AG10803 (cell line): ENCODE results near the gene ASB8.

Experiments used
- DNase-seq: peaks from one replicate; pipeline ENCODE4 v3.0.0; 2010; ENCODE audit warnings: low read depth
- H3K4me3 ChIP-seq: 2 replicates; pipeline ENCODE4 v1.5.1; 2011; ENCODE audit warnings: mild to moderate bottlenecking, low read length, control low read depth
- CTCF ChIP-seq: conservative IDR thresholded peaks from 2 replicates; pipeline ENCODE4 v1.5.1; 2011; ENCODE audit warnings: mild to moderate bottlenecking, low read length, control low read depth, inconsistent platforms

Gene ASB8

DNA sequence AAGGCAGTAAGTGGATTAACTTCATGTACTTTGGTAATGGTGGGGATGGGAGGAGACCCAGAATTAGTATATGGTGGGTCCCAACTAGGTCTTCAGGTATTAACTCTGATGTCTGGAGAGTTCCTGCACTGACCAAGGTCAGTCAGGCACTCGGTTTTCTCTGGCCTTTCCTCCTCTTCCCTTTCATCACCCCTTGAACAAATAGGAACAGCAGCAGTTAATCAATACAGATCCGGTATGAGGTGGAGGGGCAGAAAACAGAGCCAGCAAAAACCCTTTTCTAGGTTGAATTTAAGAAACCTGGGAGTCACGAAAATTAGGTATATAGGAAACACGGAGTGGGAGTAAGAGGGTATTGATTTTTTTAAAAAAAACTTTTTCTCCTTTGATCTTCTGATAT, 34.1 kb downstream of the ASB8 start:
- H3K4me3 ChIP-seq, result no peak overlapping the region
- no peak for DNase-seq
- TF ChIP-seq CTCF, result no peak

- no peak for DNase-seq
- no peak for TF ChIP-seq CTCF
- no peak overlapping the region for H3K4me3 ChIP-seq
Measured at GRCh38 chr12:48122065-48122834, 35.1 kb downstream of the ASB8 start.

- H3K4me3 ChIP-seq, result no peak overlapping the region
Measured at GRCh38 chr12:48121522-48121921, 35.8 kb downstream of the ASB8 start.

DNA sequence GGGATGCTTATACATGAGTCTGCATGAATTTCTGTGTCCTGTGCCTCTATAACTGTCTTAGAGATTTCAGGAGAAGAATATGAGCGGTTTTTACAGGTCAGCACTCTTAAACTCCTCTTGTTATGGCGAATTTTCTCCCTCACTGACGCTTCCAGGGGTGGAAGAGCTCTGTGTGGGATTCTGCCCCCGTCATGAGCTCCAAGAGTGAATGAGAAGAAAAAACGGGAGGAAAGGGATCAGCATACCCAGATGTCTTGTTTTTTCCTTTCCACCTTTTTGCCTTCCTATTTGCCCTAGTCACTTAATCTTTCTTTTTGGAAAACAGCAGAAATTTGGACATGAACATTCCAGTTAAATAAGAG, 37.5 kb downstream of the ASB8 start:
- TF ChIP-seq CTCF, result no peak
- DNase-seq, result no peak
- peak overlapping the region; percentile 95 for H3K4me3 ChIP-seq

More at GRCh38 chr12:48121522-48121921, 35.8 kb downstream of the ASB8 start:
- no peak for DNase-seq
- no peak for TF ChIP-seq CTCF

DNA sequence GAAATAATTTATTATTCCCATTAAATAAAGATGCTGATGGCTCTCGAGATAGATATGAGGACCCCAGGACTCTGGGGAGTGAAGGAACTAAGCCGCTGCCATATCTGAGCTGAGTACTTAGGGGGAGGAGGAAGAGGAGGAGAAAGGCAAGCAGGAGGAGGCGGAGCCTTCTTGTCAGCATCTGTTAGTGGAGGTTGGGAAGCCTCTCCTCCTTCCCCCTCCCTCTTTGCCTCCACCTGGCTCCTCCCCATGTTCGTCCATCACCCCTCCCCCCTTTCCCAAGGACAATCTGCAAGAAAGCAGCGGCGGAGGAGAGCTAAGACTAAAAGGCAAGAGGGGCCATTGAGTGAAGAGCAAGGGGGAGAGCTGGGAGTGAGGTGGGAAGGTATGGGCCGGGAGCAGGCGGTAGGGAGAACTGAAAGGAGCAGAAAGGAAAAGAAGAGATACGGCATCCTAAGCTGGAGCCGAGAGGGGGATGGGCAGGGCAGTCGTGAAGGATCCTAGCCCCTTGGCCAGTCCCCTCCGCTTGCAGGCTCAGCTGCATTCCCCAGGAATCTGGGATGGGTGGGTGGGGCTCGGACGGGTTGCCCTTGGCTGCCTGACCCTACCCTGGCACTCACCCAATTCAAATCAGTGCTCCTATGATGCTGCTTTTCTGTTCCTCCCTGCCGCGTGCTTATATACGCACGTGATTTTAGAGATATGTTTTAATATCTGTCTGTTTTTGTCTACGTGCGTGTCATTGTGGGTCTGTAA, 38.1 kb downstream of the ASB8 start, which contains the start of gene PFKM:
TSS of gene PFKM (plus strand) at position 287 of the 756 bp plus-strand sequence. CDS start 3,411 bp downstream, outside the sequence.
- peak within 1 kb of the TSS; percentile 95 for H3K4me3 ChIP-seq
- TF ChIP-seq CTCF, result no peak
- peak; percentile 87 for DNase-seq

GRCh38 chr12:48118284-48118871, 38.9 kb downstream of the ASB8 start:
- peak overlapping the region; percentile 95 for H3K4me3 ChIP-seq
- no peak for DNase-seq
- no peak for TF ChIP-seq CTCF
